Measurements from ENCODE around the gene WRAP53.

WRAP53 gene

DNA sequence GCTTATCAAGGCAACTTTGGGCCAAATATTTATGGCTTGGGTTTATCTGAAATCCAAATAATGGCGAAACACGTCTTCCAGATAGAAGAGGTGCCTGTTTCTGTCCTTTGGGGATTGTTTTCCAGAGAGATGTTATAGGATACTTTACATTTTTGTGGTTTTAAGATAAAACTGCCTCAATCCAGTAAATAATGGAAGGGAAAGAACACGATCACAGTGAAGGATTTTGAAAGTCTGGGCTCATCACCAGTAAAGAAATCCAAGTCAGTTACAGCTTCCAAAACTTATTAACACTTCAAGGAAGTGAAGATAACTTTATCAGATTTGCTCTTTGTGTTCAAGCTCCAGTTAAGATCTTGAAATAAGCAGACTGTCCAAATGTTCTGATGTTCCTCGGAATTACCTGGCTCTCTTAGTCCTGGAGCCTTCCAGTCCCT is 59.4 kb downstream of the WRAP53 start:
- no peak for DNase-seq

DNA sequence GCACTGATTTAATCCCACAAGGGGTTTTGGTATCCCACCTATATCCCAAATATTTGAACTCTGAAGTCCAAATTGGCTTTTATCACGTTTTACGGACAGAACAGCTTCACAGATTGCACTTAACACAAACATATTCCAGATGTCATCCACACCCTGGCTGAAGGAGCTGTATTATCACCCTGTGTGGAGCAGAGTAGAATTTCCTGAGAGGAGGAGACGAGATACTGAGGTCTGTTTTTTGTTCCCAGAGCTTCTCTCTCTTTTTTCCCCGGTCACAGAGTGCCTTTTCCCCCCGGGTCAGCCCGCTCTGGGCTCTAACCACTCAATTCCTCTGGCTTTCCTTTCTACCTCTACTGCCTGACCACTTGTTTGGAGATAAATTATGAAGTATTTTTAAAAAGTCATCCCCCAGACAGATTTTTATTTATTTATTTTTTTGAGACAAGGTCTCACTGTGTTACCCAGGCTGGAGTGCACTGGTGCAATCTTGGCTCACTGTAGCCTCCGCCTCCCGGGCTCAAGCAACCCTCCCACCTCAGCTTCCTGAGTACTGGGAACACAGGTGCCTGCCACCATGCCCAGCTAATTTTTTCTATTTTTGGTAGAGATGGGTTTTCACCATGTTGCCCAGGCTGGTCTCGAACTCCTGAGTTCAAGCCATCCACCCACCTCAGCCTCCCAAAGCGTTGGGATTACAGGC is 59.9 kb downstream of the WRAP53 start:
- no peak for DNase-seq

DNA sequence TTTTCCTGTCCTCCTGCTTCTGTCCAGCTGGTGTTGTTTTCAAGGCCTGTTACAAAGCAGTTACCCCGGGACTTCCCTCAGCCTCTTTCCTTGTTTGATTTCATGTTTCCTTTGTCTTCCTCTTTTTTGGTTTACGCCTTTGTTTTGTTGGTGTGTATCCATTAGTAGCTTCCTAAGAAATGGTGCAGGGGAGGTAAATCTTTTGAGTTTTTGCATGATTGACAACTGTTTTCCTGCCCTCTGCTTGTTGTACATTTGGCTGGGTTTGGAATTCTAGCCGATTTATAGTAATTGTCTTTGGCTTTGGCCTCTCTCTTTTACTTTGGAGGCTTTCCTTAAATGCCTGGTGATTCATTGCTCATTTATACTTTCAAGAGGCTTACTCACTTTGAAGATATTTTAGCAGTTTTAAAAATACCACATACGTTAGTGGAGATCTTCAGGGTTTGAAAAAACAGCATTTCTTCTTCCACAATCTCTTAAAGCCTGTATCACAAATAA is 62.1 kb downstream of the WRAP53 start:
- DNase-seq, result no peak

All from NCI-H748 treated with DMSO at 0.1 percent for 48 hours (cell line).